ENCODE data around the gene CHRNA1. TPM values are rescaled to one million over a fixed set of nuclear protein-coding genes. Genes with fewer than 3 reads are reported as not detected.
A peak's percentile ranks its signal among the peaks of the same experiment; 100 is the strongest.

CHRNA1 gene
- total RNA-seq, 1 experiment from 2014 or later = 0.17 TPM

DNA sequence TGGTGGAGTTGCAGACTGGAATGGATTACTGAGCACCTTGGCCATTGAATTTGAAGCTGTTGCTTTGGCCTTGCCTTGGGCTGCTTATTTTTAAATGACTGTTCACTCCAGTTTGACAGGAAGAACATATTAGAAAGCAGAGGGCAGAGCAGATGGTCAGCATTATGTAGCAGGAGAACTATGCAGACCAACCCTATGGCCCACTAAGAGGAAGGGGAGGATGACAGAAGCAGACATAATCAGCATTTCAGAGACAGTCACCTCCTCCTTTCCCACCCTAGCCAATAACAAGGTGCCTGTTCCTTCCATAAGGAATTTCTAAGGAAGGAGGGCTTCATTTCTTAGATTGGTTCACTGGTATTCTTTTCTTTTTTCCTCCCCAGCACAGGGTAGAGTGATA, 2.4 kb downstream of the CHRNA1 start:
- DNase-seq (ENCODE audit: low read depth) = no peak

DNA sequence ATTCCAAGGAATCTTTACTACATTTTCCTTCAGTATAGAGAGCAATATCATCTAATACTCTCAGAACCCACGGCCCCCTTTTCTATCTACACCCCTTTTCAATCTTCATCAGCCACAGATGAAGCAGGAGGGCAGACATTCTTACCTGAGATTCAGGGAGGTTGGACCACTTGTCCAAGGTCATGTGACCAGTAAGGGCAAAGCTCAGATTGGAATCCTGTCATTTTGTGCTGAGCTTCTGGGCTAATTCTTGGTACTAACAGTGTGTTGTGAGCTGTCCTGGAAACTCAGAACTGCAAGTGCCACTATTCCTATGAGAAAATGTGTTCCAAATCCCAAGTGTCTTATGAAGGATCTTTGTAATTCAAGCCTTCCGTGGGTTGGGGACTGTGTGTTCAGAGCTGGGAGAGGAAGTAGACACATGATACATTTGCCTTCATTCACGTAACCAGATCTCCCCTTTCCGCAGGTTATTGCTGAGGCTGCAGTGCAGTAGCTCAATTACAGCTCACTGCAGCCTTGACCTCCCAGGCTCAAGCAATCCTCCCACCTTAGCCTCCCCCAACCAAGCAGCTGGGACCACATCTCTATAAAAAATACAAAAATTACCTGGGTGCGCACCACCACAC, 3.3 kb downstream of the CHRNA1 start:
- DNase-seq (ENCODE audit: low read depth) = no peak

DNA sequence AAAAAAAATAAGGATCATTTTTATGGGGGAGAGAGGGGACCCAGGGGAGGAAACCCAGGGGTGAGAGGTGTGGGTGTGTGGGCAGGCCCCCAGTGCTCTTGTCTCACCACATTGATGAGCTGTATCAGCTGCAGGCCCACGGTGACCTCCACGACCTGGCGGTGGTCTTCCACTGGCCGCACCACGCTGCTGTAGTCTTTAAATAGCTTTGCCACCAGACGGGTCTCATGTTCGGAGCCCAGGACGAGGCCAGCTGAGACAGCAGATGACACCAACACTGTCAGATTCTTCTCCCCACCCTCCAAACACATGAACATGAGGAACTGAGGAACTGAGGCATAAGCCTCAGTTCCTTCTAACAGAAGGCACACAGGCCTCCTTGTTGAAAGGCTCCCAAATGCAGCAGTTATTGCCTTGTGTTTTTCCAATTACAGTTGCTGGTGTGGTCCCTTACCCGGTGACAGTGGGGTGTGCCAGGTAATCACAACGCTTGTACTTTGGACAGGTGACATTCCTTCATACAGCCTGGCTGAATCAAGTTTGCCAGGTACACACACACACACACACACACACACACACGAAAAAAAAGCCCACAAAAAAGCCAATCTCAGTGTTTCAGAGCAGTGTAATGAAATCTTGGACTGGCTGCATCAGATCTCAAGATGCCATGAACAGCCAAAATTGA, 4.7 kb downstream of the CHRNA1 start:
- no peak for DNase-seq (ENCODE audit: low read depth)

DNA sequence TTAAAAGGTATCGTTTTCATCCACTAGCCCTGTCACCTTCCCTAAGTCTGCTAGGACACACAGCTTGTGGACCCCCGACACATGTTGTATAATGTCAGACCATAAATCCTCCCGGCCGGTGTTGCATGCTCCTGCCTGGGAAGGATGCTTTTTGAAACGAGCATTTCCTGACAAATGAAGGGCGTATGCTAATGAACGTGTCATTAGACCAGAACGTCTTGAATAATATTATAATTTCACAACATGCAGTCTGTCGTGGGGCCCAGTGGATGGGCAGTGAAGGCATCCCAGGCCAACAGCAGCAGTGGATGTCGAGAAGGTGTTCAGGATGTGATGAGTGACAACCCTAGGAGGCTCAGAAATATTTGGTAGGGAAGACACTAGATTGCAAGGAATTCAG, 7.5 kb downstream of the CHRNA1 start:
- DNase-seq (ENCODE audit: low read depth) = no peak

DNA sequence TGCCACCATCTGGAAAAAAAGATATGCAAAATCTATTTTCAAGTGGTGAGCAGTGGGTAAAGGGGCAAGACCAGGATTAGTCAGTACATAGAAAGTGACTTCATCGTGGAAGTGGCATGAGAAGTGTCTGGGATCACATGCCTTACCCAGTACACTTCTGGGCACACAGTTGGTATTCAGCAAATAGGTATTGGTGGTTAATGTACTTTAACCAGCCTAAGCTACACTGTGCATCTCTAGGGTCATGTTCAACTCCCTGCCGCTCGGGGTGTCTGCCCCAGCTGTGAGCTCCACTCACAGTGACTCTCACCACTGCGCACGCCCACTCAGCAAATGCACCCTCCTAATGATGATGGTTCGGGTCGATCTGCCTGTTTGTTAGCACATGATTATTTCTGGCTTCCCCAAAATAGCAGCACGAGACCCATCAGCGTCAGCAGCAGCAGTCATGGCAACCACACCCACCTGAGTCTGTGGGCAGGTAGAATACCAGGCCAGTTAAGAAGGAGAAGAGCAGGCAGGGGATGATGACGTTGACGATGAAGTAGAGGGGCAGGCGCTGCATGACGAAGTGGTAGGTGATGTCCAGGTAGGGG, 11.1 kb downstream of the CHRNA1 start:
- no peak for DNase-seq (ENCODE audit: low read depth)

DNA sequence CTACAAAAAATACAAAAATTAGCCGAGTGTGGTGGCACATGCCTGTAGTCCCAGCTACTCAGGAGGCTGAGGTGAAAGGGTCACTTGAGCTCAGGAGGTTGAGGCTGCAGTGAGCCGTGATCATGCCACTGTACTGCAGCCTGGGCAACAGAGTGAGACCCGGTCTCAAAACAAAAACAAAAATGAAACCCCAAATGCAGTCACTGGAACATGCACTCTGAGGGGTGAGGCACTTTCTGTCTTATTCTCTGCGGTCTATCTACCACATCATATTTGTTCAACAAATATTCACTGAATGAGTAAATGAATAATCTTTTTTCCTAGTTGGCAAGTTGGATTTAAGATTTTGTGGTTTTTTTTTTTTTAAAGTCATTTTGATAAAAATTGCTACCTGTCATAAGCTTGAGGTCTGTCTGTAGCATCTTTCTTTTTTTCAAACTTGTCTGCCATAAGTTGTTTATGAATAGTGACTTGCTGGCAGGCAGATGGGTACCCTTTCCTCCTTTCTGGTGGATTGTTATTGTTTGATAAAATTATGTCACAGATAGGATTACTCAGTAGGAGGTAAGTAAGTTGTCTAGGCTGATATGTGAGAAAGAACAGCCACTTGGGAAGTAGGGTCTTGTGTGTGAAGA, 11.8 kb downstream of the CHRNA1 start:
- no peak for DNase-seq (ENCODE audit: low read depth)

DNA sequence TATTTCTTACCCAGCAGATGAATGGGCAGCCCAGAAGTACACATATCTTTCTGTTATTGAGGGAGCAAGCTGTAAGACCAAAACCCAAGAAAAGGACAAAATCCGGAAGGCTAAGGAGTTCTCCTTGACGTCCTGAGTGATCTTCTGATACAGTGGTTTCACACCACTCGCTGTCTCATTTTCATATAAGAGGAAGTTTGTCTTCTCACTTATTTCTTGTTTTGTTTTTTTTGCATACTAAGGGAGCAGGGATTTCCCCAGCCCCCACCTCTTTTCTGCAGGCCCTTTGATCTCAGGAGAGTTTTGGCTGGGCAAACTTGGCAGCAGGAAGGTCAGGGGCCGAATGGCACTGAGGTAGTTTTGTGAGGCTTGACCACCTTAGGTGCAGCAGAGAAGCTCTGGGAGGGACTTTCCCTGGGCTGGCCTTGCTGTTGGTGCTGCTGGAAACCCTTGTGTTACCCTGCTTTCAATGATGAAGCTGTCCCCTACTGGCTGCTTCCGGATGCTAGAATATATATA, 13.3 kb downstream of the CHRNA1 start:
- DNase-seq (ENCODE audit: low read depth) = no peak

DNA sequence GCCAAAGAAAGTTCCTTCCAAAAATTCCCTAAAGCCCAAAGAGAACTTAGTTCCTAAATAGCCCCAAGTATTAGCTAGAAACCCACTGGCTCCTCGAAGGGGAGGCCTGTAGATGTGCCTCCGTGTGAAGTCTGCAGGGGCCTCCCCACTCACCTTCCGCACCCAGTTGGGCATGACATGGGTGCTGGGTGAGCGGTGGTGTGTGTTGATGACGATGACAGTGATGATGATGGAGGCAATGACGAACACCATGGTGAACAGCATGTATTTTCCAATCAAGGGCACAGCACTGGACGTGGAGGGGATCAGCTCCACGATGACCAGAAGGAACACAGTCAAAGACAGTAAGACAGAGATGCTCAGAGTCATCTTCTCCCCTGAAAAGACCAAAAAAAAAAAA, 14.5 kb downstream of the CHRNA1 start:
- DNase-seq (ENCODE audit: low read depth) = no peak

DNA sequence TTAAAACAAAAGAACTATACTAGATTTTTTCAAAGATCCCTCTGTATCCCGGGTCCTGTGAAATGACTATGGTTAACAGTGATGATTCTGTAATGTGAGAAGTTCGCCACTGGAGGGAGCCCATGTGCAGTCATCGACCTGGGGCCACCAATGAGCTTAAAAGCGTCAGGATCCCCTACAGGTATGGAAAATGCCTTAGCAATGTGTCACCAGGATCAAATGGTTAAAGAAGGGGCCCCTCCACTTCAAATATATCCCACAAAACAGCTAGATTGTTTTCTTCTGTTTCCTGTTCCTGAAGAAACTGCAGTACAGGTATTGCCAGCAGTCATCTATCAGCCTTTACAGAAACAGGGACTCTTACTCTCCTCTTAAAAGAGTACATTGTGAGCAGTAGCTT, 15.3 kb downstream of the CHRNA1 start:
- peak; percentile 58 for DNase-seq (ENCODE audit: low read depth)

DNA sequence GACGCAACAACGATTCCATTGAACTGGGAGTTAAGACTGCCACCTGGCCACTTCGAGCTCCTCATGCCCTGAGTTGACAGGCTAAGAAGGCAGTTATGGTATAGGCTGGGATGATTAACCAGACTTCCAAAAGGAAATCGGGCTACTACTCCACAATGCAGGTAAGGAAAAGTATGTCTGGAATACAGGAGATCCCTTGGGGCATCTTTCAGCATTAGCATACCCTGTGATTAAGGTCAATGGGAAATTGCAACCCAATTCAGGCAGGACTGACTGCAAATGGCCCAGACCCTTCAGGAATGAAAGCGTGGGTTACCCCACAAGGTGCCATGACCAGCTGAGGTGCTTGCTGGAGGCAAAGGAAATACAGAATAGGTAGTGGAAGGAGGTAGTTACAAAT, 19.1 kb downstream of the CHRNA1 start:
- DNase-seq (ENCODE audit: low read depth) = no peak

DNA sequence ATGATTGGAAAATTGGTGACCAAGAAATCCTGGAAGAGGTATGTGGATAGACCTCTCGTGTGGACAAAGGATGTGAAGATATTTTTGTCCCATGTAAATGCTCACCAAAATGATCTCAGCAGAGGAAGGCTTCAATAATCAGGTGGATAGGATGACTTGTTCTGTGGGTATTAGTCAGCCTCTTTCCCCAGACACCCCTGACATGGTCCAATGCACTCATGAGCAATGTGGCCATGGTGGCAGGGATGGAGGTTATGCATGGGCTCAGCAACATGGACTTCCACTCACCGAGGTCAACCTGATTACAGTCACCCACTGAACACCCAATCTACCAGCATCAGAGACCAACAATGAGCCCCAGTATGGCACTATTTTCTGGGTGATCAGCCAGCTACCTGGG, 20.2 kb downstream of the CHRNA1 start:
- DNase-seq (ENCODE audit: low read depth) = no peak

DNA sequence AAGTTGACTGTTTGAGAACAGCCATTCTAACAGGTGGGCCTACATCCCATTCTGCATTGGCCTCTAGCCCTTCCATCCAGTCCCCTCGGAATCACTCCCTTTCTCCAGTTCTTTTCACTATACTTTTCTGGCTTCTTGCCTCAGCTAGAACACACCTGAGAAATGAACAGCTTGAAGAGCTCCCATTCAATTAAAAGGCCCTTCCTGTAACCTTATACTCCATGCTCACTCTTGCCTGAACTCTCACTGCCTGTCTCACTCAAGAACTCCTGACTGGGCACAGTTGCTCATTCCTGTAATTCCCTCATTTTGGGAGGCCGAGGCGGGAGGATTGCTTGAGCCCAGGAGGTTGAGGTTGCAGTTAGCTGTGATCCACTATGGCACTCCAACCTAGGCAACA, 23.6 kb downstream of the CHRNA1 start:
- DNase-seq (ENCODE audit: low read depth) = no peak

DNA sequence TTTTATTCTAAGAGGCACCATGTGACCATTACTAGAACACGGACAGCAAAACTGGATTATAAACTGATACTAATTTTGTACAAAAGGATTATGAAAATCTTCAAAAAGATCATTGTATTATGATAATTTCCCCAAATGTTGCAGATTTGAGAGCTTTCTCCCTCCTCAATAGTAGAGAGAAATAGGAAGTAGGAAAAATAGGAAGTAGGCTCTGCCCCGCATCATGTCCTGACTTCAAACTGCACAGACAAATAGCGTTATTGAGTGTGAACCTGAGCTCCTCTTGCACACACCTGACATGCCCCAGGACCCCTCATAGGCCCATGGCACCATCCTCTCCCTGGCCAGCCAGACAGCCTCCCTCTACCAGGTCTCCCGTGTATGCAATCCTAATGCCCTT, 25.4 kb downstream of the CHRNA1 start:
- no peak for DNase-seq (ENCODE audit: low read depth)

DNA sequence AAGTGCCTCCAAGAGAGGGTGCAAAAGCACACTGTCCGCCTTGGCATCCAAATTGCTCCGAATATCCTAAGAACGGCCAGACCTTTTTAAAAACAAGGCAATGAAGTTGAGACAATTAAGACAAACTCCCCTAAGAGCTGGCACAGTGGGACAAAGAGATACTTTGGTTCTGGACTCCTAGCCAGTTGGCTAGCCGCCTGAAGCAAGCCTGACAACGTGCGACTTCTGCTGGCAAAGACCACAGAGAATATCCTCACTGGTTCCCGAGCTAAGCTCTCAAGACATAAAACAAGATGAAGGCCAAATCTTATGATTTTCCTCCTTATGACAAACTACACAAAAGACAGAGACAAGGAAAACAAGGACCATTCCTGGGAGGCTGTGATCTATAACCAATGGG, 32.7 kb downstream of the CHRNA1 start:
- DNase-seq (ENCODE audit: low read depth) = no peak

DNA sequence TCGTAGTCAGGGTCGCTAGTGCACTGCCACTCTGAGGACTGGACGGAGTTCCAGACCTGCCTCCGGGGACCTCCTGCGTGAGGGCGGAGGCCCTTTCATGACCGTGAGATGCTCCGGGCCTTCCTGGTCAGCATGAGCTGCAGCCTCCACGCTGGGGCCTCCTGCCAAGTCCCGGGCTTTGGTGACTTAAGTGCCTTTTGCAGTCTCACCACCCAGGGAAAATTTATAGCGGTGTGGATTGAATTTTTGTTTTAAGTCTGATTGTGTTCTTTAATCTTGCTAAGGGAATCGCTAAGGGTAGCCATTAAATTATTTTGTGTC, 33.6 kb downstream of the CHRNA1 start:
- no peak for DNase-seq (ENCODE audit: low read depth)

DNA sequence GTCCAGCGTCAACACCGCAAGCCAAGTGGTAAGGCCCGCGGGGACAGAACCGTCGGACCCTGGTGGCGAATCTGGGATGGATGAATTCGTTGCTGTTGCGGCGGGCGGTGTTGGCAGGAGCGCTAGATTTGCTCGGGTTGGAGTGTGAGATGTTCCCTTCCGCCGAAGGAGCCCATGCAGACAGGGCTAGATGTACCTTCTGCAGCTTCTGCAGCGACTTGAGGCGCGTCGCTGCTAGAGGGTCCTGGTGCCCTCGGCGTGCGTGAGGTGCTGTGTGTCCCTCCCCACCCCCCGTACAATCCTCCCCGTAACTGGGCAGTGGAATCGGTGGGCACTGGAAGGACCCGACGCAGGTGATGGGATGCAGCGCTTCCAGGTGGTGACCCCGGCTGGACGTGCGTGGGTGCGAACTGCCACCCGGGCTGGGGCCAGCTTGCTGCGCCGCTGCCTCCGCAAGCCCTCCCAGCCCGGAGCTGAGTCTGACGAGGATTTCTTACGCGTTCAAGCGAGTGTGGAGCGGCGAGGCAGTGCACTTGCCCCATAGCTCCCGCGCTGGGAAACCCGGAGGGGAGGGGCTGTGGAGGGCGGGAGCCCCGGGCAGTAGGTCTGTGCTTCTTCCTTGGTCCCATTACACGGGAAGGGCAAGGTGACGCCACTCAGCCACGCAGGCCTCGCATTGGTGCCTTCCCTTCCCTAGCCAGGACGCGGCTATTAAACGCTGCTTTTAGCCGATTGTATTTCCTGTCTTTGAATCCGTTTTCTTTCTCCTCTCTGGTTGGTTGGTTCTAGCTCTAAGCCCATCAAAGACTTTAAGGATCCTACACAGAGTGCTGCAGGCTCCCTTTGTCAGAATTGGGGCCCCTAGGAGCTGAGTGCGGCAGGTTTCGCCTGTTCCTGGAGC, 34.2 kb downstream of the CHRNA1 start:
- DNase-seq (ENCODE audit: low read depth) = peak; percentile 11

DNA sequence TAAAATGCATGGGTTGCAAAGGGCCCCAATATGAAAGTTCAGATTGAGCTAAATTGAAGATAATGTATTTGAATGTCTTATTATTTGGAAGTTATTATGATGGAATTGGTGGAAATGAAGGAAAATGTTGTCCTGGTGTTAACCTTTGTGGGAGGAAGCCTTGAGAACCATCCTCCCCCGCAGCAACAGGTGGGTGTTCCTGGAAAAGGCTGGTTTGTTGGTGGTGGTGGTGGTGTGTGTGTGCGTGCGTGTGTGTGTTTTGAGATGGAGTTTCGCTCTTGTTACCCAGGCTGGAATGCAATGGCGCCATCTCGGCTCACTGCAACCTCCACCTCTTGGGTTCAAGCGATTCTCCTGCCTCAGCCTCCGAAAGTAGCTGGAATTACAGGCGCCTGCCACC, 36.2 kb downstream of the CHRNA1 start:
- DNase-seq (ENCODE audit: low read depth) = no peak

DNA sequence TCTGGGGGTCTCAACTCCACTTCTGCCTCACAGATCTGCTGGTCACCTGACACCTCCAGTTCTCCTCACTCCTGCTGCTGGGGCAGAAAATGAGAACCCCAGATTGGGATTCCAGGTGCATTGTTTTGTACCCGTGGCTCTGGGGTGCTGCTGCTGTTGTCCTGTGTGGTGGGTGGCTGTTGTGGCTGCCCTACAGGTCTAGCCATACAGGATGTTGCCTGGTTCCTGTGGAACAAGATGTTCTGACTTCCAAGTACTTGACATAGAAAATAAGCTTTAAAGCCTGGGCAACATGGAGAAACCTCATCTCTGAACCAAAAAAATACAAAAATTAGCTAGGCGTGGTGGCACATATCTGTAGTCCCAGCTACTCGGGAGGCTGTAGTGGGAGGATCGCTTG, 38.1 kb downstream of the CHRNA1 start:
- no peak for DNase-seq (ENCODE audit: low read depth)

DNA sequence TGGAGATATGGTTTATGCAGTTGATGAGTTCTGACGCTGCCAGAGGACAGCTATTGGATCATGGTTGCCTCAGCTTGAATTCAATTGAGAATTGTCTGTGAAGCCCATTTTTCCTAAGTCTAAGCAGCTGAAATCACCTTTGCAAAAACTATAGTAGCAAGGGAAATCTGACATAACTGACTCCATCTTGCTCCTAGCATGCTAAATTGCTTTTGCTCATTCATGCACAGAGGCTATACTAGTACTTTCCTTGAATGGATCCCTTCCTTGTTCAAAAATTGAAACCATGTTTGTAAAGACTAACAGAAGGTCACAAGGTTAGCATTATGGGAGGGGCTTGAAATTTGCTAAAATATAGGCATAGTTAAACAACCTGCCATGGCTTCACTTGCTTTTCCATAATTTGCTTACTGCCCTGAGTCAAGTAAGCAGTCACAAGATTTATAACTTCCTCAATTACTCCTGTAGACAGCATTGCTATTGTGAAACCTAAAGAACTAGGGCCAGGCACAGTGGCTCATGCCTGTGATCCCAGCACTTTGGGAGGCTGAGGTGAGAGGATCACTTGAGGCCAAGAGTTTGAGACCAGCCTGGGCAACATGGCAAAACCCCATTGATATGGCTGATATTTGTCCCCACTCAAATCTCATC, 41.2 kb downstream of the CHRNA1 start:
- DNase-seq (ENCODE audit: low read depth) = no peak

DNA sequence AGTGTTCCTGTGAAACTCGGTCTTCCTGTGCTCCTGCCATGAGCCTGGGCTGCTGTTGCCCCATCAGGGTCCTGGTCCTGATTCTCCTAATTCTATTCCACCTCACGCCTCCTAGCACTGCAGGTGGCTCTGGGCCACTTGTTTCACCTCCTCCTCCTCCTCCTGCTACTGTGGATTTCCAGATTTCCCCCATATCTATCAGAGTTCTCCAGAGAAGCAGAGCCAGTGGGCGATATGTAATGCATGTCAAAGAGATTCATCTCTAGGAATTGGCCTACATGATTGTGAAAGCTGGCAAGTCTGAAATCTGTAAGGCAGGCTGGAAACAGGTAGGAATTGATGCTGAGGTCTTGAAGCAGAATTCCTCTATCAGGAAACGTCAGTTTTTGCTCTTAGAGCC, 45.3 kb downstream of the CHRNA1 start:
- DNase-seq (ENCODE audit: low read depth) = no peak

DNA sequence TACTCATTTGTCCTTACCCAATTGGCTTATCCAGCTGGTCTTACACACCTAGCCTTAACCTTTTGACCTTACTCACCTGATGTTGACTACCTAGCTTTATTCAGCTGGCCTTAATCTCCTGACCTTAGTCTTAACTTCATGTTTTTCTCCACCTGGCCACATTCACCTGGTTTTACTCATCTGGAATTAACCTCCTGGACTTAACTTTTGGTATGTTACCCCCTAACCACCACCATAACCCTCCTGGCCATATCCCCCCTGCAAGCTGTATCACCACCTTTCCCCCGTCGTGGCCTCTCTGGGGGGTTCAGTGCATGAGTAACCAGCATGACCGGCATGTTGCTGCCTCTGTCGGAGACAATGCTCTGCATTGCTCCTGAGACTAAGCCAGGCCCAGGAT, 45.7 kb downstream of the CHRNA1 start:
- no peak for DNase-seq (ENCODE audit: low read depth)
